ENCODE measurements around the gene SLIT3.

GRCh38 chr5:169094586-169095409 is 206.1 kb downstream of the SLIT3 start:
- no peak for TF ChIP-seq CTCF (conservative IDR thresholded peaks at IDR 0.05; ENCODE audit: low read length)
- TF ChIP-seq EZH2phosphoT487 (IDR thresholded peaks at IDR 0.05; ENCODE audit: borderline replicate concordance), result no peak

All from Loucy (cell line).